ENCODE results near the gene PIK3R4.

Gene PIK3R4

GRCh38 chr3:130739848-130740247 is 6.8 kb downstream of the PIK3R4 start:
- no peak for DNase-seq

- no peak for DNase-seq
Measured at GRCh38 chr3:130738241-130738640, 8.4 kb downstream of the PIK3R4 start.

- no peak for DNase-seq
Measured at GRCh38 chr3:130737622-130738021, 9.0 kb downstream of the PIK3R4 start.

GRCh38 chr3:130733236-130733875 is 13.3 kb downstream of the PIK3R4 start:
- DNase-seq: no peak

- DNase-seq: no peak
Measured at GRCh38 chr3:130732501-130732900, 14.1 kb downstream of the PIK3R4 start.

- no peak for DNase-seq
Measured at GRCh38 chr3:130731817-130732216, 14.8 kb downstream of the PIK3R4 start.

GRCh38 chr3:130729154-130729553 is 17.5 kb downstream of the PIK3R4 start:
- no peak for DNase-seq

GRCh38 chr3:130728037-130728436 is 18.6 kb downstream of the PIK3R4 start:
- no peak for DNase-seq

- DNase-seq: no peak
Measured at GRCh38 chr3:130725746-130726145, 20.9 kb downstream of the PIK3R4 start.

- DNase-seq: no peak
Measured at GRCh38 chr3:130715616-130716015, 31.0 kb downstream of the PIK3R4 start.

- no peak for DNase-seq
Measured at GRCh38 chr3:130712718-130713423, 33.8 kb downstream of the PIK3R4 start.

- no peak for DNase-seq
Measured at GRCh38 chr3:130711565-130712324, 34.9 kb downstream of the PIK3R4 start.

- no peak for DNase-seq
Measured at GRCh38 chr3:130709671-130710070, 37.0 kb downstream of the PIK3R4 start.

- no peak for DNase-seq
Measured at GRCh38 chr3:130707902-130708601, 38.6 kb downstream of the PIK3R4 start.

GRCh38 chr3:130705501-130705900 is 41.1 kb downstream of the PIK3R4 start:
- no peak for DNase-seq

- DNase-seq: no peak
Measured at GRCh38 chr3:130702985-130703384, 43.6 kb downstream of the PIK3R4 start.

- DNase-seq: no peak
Measured at GRCh38 chr3:130700541-130700940, 46.1 kb downstream of the PIK3R4 start.

- DNase-seq: no peak
Measured at GRCh38 chr3:130699765-130700164, 46.9 kb downstream of the PIK3R4 start.

- DNase-seq: no peak
Measured at GRCh38 chr3:130693314-130693713, 53.3 kb downstream of the PIK3R4 start.

GRCh38 chr3:130692455-130692854 is 54.2 kb downstream of the PIK3R4 start:
- no peak for DNase-seq

GRCh38 chr3:130688697-130689470 is 57.7 kb downstream of the PIK3R4 start:
- no peak for DNase-seq

- no peak for DNase-seq
Measured at GRCh38 chr3:130688015-130688688, 58.5 kb downstream of the PIK3R4 start.
